Left renal pelvis (tissue), 4 donors: ENCODE results near the gene SQSTM1. TPM values are rescaled to one million over a fixed set of nuclear protein-coding genes. Genes with fewer than 3 reads are reported as not detected.

ENCODE experiments used
- DNase-seq, 4 donors: peaks; one replicate each; pipeline ENCODE4 v3.0.0-alpha.2; 2013; ENCODE audit warnings: low read depth in 4 of 4, low spot score in 3 of 4
- polyA plus RNA-seq, 4 donors: library from polyadenylated mRNA; unstranded; fragments of 120-200 nt; gene quantifications; one replicate each; pipeline ENCODE4 v1.2.1, GENCODE V29; 2013; ENCODE audit not compliant: insufficient read length in 4 of 4

Gene SQSTM1
- polyA plus RNA-seq, 4 donors, result 87.6 to 119 (median 101) TPM

GRCh38 chr5:179794171-179794570, 26.5 kb upstream of the SQSTM1 start:
- no peak for DNase-seq

- DNase-seq, result no peak
Observed at GRCh38 chr5:179794575-179794974, 26.1 kb upstream of the SQSTM1 start.

- no peak for DNase-seq
Observed at GRCh38 chr5:179795049-179795862, 25.4 kb upstream of the SQSTM1 start.

- peak in 1 of 4 donors; percentile 48 for DNase-seq
Observed at GRCh38 chr5:179795863-179796833, 24.6 kb upstream of the SQSTM1 start.

GRCh38 chr5:179796877-179797608, 23.7 kb upstream of the SQSTM1 start:
- DNase-seq, result no peak

- DNase-seq, result no peak
Observed at GRCh38 chr5:179797741-179798140, 23.0 kb upstream of the SQSTM1 start.

GRCh38 chr5:179798144-179798770, 22.4 kb upstream of the SQSTM1 start:
- no peak for DNase-seq

- no peak for DNase-seq
Observed at GRCh38 chr5:179798771-179799643, 21.7 kb upstream of the SQSTM1 start.

GRCh38 chr5:179799644-179799973, 21.1 kb upstream of the SQSTM1 start:
- DNase-seq, result no peak

- no peak for DNase-seq
Observed at GRCh38 chr5:179800071-179800695, 20.5 kb upstream of the SQSTM1 start.

- no peak for DNase-seq
Observed at GRCh38 chr5:179800696-179801201, 20.0 kb upstream of the SQSTM1 start.

GRCh38 chr5:179801304-179802206, 19.1 kb upstream of the SQSTM1 start:
- DNase-seq, result no peak

GRCh38 chr5:179802207-179802883, 18.4 kb upstream of the SQSTM1 start:
- no peak for DNase-seq

GRCh38 chr5:179802950-179803562, 17.6 kb upstream of the SQSTM1 start:
- no peak for DNase-seq

GRCh38 chr5:179803651-179804554, 16.8 kb upstream of the SQSTM1 start:
- no peak for DNase-seq

- DNase-seq, result no peak
Observed at GRCh38 chr5:179804555-179804947, 16.2 kb upstream of the SQSTM1 start.
